GM23248 (cell line): ENCODE measurements around the gene SPON2.

ENCODE experiments used
- EZH2 ChIP-seq: fragments of 200-600 bp; sonication (generic); IDR thresholded peaks from 2 replicates; pipeline ENCODE4 v1.6.1; 2018; ENCODE audit warnings: antibody characterized with exemption, mild to moderate bottlenecking; ENCODE audit not compliant: insufficient read depth, poor library complexity, severe bottlenecking
- EZH2phosphoT487 ChIP-seq: fragments of 200-600 bp; sonication (generic); IDR thresholded peaks from 2 replicates; pipeline ENCODE4 v1.6.1; 2018; ENCODE audit warnings: antibody characterized with exemption, moderate library complexity, mild to moderate bottlenecking, low read depth; ENCODE audit not compliant: insufficient read depth

GRCh38 chr4:1136048-1136447 lies 36.3 kb downstream of the SPON2 start:
- no peak for TF ChIP-seq EZH2
- TF ChIP-seq EZH2phosphoT487: no peak
